Measurements from ENCODE around the gene PARK7.
A peak's percentile ranks its signal among the peaks of the same experiment; 100 is the strongest.
"Not testable (repeated sequence)": the region's sequence is repeated elsewhere in the genome, so short reads cannot be mapped to it uniquely, and the experiment has no call there.

The PARK7 gene

GRCh38 chr1:7948960-7949359, 12.6 kb upstream of the PARK7 start:
- DNase-seq, result no peak

GRCh38 chr1:7952791-7953190, 8.7 kb upstream of the PARK7 start:
- not testable (repeated sequence) for DNase-seq

GRCh38 chr1:7953850-7954609, 7.5 kb upstream of the PARK7 start:
- DNase-seq, result peak; percentile 95

GRCh38 chr1:7954683-7955082, 6.8 kb upstream of the PARK7 start:
- DNase-seq, result no peak

- no peak for DNase-seq
These were observed 5.1 kb upstream of the PARK7 start for GRCh38 chr1:7956218-7957032.

GRCh38 chr1:7960165-7960564, 1.3 kb upstream of the PARK7 start:
- no peak for DNase-seq

GRCh38 chr1:7960867-7961215, 670 bp upstream of the PARK7 start:
- no peak for DNase-seq

GRCh38 chr1:7962014-7962335, 464 bp downstream of the PARK7 start:
- no peak for DNase-seq

- no peak for DNase-seq
These were observed 1.3 kb downstream of the PARK7 start for GRCh38 chr1:7962636-7963377.

GRCh38 chr1:7963378-7963730, 1.8 kb downstream of the PARK7 start:
- not testable (repeated sequence) for DNase-seq

GRCh38 chr1:7963841-7964240, 2.3 kb downstream of the PARK7 start:
- DNase-seq, result not testable (repeated sequence)

GRCh38 chr1:7964476-7964875, 3.0 kb downstream of the PARK7 start:
- no peak for DNase-seq

GRCh38 chr1:7967196-7967595, 5.7 kb downstream of the PARK7 start:
- DNase-seq, result no peak

GRCh38 chr1:7967651-7968050, 6.1 kb downstream of the PARK7 start:
- DNase-seq, result no peak

GRCh38 chr1:7970246-7970645, 8.7 kb downstream of the PARK7 start:
- DNase-seq, result no peak

- DNase-seq, result no peak
These were observed 9.5 kb downstream of the PARK7 start for GRCh38 chr1:7971024-7971423.

GRCh38 chr1:7972285-7972684, 10.8 kb downstream of the PARK7 start:
- no peak for DNase-seq

- DNase-seq, result no peak
These were observed 11.6 kb downstream of the PARK7 start for GRCh38 chr1:7973086-7973485.

- peak; percentile 89 for DNase-seq
These were observed 13.8 kb downstream of the PARK7 start for GRCh38 chr1:7975212-7975865.

- DNase-seq, result no peak
These were observed 19.5 kb downstream of the PARK7 start for GRCh38 chr1:7980984-7981383.

- DNase-seq, result no peak
These were observed 21.7 kb downstream of the PARK7 start for GRCh38 chr1:7983086-7983778.

GRCh38 chr1:7984811-7985210, 23.3 kb downstream of the PARK7 start:
- DNase-seq, result no peak
